ENCODE data around the gene TLR10. TPM values are rescaled to one million over a fixed set of nuclear protein-coding genes. Genes with fewer than 3 reads are reported as not detected.

TLR10 gene
- total RNA-seq, 1 experiment from 2014 or later, result not detected

GRCh38 chr4:38723726-38724474 is 58.9 kb downstream of the TLR10 start:
- intact Hi-C loops (cut with micrococcal nuclease; ENCODE audit: unreplicated experiment), result no loop called here

GRCh38 chr4:38723114-38723513 is 59.7 kb downstream of the TLR10 start:
- H3K27me3 Mint-ChIP-seq (ENCODE audit: unreplicated experiment), result no peaks in the 10 kb centered on the region
- BruUV-seq (replicated peaks), result no TSS peak
- no peak for TF ChIP-seq CTCF (IDR thresholded peaks at IDR 0.05; ENCODE audit: unreplicated experiment)
- intact Hi-C loops (cut with micrococcal nuclease; ENCODE audit: unreplicated experiment), result no loop called here
- no peak for DNase-seq
- H3K4me1 Mint-ChIP-seq (ENCODE audit: low read depth, unreplicated experiment), result peaks cover 13% of the 10 kb centered on the region
- no peaks in the 10 kb centered on the region for H3K36me3 Mint-ChIP-seq (ENCODE audit: insufficient read depth, unreplicated experiment)
- CTCF ChIA-PET, result no interaction called here
- H3K4me3 Mint-ChIP-seq (ENCODE audit: low read depth, unreplicated experiment), result no peak overlapping the region
- no peak overlapping the region for H3K27ac Mint-ChIP-seq (ENCODE audit: unreplicated experiment)
- no peaks in the 10 kb centered on the region for H3K9me3 Mint-ChIP-seq (ENCODE audit: low read depth, unreplicated experiment)

More at GRCh38 chr4:38723726-38724474, 58.9 kb downstream of the TLR10 start:
- H3K4me3 Mint-ChIP-seq (ENCODE audit: low read depth, unreplicated experiment), result no peak overlapping the region
- peaks cover 5% of the 10 kb centered on the region for H3K36me3 Mint-ChIP-seq (ENCODE audit: insufficient read depth, unreplicated experiment)
- DNase-seq, result peak; percentile 6
- H3K9me3 Mint-ChIP-seq (ENCODE audit: low read depth, unreplicated experiment), result no peaks in the 10 kb centered on the region
- H3K27ac Mint-ChIP-seq (ENCODE audit: unreplicated experiment), result no peak overlapping the region
- TF ChIP-seq CTCF (IDR thresholded peaks at IDR 0.05; ENCODE audit: unreplicated experiment), result no peak
- CTCF ChIA-PET, result no interaction called here
- no TSS peak for BruUV-seq (replicated peaks)
- no peaks in the 10 kb centered on the region for H3K27me3 Mint-ChIP-seq (ENCODE audit: unreplicated experiment)
- H3K4me1 Mint-ChIP-seq (ENCODE audit: low read depth, unreplicated experiment), result peaks cover 21% of the 10 kb centered on the region

Other genes starting within 250 kb of the TLR10 start
- 49.9 and 56.6 TPM in 2 replicates for gene KLF3, start 118.8 kb downstream of the TLR10 start, total RNA-seq (2022)
- 1.1 and 1.3 TPM in 2 replicates for gene TLR1, start 21.8 kb upstream of the TLR10 start, total RNA-seq (2022)
- gene TLR6, start 73.8 kb upstream of the TLR10 start, total RNA-seq (2022), result 0.68 and 0.73 TPM in 2 replicates
- 18.5 and 22.1 TPM in 2 replicates for gene FAM114A1, start 84.8 kb upstream of the TLR10 start, total RNA-seq (2022)
- gene TMEM156, start 249.4 kb upstream of the TLR10 start, total RNA-seq (2022), result 10.4 and 14.1 TPM in 2 replicates